HL-60 (cell line): Measurements from ENCODE around the gene COPS8.

Experiments used
- DNase-seq, 2 experiments: peaks; one replicate each; pipeline ENCODE4 v3.0.0-alpha.2; 2010 to 2020; ENCODE audit warnings: low read depth in 1 of 2, low spot score in 1 of 2
- H3K27ac ChIP-seq: fragments of 250-450 bp; sonication (Bioruptor Pico); replicated peaks from 2 replicates; pipeline ENCODE4 v1.5.1; 2020; ENCODE audit warnings: mild to moderate bottlenecking, moderate library complexity
- H3K27me3 ChIP-seq: fragments of 250-450 bp; sonication (Bioruptor Pico); 2 replicates; pipeline ENCODE4 v1.5.1; 2021; ENCODE audit warnings: mild to moderate bottlenecking, moderate library complexity; ENCODE audit not compliant: insufficient read depth, poor library complexity, severe bottlenecking
- H3K4me3 ChIP-seq: replicated peaks from 2 replicates; pipeline ENCODE4 v1.5.1; 2011; ENCODE audit warnings: mild to moderate bottlenecking, control low read depth, low read length; ENCODE audit not compliant: insufficient read depth
- CTCF ChIP-seq: IDR thresholded peaks from one replicate; pipeline ENCODE4 v1.5.1; 2011; ENCODE audit warnings: low read length, control low read depth, inconsistent platforms; ENCODE audit not compliant: insufficient read depth
- GABPA ChIP-seq: IDR thresholded peaks from 2 replicates; pipeline ENCODE4 v1.6.1; 2012; ENCODE audit warnings: low read depth
- POLR2AphosphoS5 ChIP-seq: IDR thresholded peaks from 2 replicates; pipeline ENCODE4 v1.6.1; 2012; ENCODE audit warnings: low read depth
- SPI1 ChIP-seq: IDR thresholded peaks from 2 replicates; pipeline ENCODE4 v1.6.1; 2012; ENCODE audit warnings: low read depth, mild to moderate bottlenecking, borderline replicate concordance
- TF ChIP-seq, protein P1 (sequence below): IDR thresholded peaks from 2 replicates; pipeline ENCODE4 v1.6.1; 2012; ENCODE audit warnings: low read depth; ENCODE audit not compliant: insufficient replicate concordance

COPS8 gene

DNA sequence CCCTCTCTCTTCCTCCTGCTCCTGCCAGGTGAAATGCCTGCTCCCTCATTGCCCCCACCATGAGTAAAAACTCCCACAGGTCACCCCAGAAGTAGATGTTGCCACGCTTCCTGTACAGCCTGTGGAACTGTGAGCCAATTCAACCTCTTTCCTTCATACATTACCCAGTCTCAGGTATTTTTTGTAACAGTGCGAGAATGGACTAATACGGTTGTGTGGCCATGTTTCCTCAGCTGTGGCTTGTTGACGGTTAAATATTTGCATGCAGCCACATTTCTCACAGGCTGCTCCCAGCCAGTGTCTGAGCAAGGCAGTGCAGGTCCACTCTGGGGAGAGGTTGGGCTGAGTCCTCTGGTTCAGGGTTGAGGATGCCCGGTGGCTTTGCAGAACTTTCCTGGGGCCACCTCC lies 27.8 kb upstream of the COPS8 start:
- H3K27ac ChIP-seq, result no peak overlapping the region
- peaks cover 3% of the 10 kb centered on the region for H3K27me3 ChIP-seq
- DNase-seq, result no peak
- TF ChIP-seq SPI1 (no peak), CTCF (no peak), GABPA (no peak), POLR2AphosphoS5 (no peak)
- TF ChIP-seq, protein P1, sequence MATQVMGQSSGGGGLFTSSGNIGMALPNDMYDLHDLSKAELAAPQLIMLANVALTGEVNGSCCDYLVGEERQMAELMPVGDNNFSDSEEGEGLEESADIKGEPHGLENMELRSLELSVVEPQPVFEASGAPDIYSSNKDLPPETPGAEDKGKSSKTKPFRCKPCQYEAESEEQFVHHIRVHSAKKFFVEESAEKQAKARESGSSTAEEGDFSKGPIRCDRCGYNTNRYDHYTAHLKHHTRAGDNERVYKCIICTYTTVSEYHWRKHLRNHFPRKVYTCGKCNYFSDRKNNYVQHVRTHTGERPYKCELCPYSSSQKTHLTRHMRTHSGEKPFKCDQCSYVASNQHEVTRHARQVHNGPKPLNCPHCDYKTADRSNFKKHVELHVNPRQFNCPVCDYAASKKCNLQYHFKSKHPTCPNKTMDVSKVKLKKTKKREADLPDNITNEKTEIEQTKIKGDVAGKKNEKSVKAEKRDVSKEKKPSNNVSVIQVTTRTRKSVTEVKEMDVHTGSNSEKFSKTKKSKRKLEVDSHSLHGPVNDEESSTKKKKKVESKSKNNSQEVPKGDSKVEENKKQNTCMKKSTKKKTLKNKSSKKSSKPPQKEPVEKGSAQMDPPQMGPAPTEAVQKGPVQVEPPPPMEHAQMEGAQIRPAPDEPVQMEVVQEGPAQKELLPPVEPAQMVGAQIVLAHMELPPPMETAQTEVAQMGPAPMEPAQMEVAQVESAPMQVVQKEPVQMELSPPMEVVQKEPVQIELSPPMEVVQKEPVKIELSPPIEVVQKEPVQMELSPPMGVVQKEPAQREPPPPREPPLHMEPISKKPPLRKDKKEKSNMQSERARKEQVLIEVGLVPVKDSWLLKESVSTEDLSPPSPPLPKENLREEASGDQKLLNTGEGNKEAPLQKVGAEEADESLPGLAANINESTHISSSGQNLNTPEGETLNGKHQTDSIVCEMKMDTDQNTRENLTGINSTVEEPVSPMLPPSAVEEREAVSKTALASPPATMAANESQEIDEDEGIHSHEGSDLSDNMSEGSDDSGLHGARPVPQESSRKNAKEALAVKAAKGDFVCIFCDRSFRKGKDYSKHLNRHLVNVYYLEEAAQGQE, result no peak
- H3K4me3 ChIP-seq, result no peak overlapping the region

DNA sequence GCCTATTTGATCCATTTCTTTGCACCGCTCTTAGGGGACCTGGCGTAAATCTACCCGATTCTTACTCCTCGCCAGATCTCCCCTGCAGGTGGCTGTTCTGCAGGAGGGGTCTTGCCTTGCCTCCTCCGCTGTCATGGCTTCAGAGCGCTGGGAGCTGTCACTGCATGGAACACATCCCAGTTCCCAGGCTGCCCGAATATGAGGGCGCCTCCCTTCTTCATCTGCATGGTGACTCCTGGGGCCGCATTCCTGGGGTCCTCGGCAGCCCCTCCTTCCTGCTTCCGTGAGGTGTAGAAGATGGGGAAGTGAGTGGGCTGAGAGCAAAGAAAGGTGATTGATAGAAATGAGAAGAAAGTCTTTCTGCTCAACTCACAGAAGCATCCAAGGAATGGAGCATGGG lies 27.3 kb upstream of the COPS8 start:
- Histone ChIP-seq H3K27me3 (peaks cover 3% of the 10 kb centered on the region), H3K27ac (no peak overlapping the region), H3K4me3 (no peak overlapping the region)
- no peak for TF ChIP-seq POLR2AphosphoS5
- TF ChIP-seq SPI1, result no peak
- TF ChIP-seq, protein P1, result no peak
- no peak for TF ChIP-seq GABPA
- TF ChIP-seq CTCF, result no peak
- DNase-seq, result no peak

GRCh38 chr2:237059155-237059875 lies 26.4 kb upstream of the COPS8 start:
- Histone ChIP-seq H3K27ac (no peak overlapping the region), H3K4me3 (no peak overlapping the region)
- TF ChIP-seq GABPA (no peak), SPI1 (no peak), POLR2AphosphoS5 (no peak), CTCF (no peak)
- TF ChIP-seq, protein P1, result no peak

More at GRCh38 chr2:237059155-237059875, 26.4 kb upstream of the COPS8 start:
- no peak for DNase-seq
- H3K27me3 ChIP-seq, result peaks cover 3% of the 10 kb centered on the region
